ENCODE data around the gene SPTBN4. TPM values are rescaled to one million over a fixed set of nuclear protein-coding genes. Genes with fewer than 3 reads are reported as not detected.

The SPTBN4 gene
- total and polyA plus RNA-seq, 2 of the 4 experiments (the other 2 are of a cell fraction): 0.72 to 0.91 TPM

- Histone ChIP-seq H3K23ac (ENCODE audit: low read depth, low read length) (no peak overlapping the region), H2BK15ac (ENCODE audit: low read depth, low read length) (peak overlapping the region; percentile 86; the same call in 1 of the 3 replicates), H2AK5ac (ENCODE audit: low read depth, low read length) (peak overlapping the region; percentile 3; the same call in 1 of the 2 replicates), H3K27ac (ENCODE audit: insufficient read depth, low read length) (0 out of 2 replicates have a peak overlapping the region, but pooled peaks have one; percentile 0), H3K9ac (ENCODE audit: low read depth, low read length) (no peak overlapping the region), H4K5ac (ENCODE audit: low read depth, low read length) (peak overlapping the region; percentile 13; the same call in 1 of the 2 replicates), H3K9me1 (ENCODE audit: insufficient read depth, low read length) (peaks cover 12% of the 10 kb centered on the region), H4K20me1 (ENCODE audit: insufficient read depth, low read length) (peaks cover 3% of the 10 kb centered on the region; the same call in 1 of the 2 replicates), H4K8ac (ENCODE audit: low read depth in 2 of 2, low read length in 2 of 2) (no peak overlapping the region; a peak in 1 of 4 replicates), H3K18ac (ENCODE audit: low read depth, low read length) (peak overlapping the region; percentile 16; the same call in 1 of the 2 replicates), H2AFZ (replicated peaks; ENCODE audit: low read length, poor library complexity) (no peak overlapping the region), H3K56ac (ENCODE audit: extremely low read depth, insufficient read depth, low read length) (no peak overlapping the region), H3K36me3 (ENCODE audit: control insufficient read depth, insufficient read depth, low read length) (peaks cover 52% of the 10 kb centered on the region), H3K4ac (ENCODE audit: low read depth, low read length) (peak overlapping the region; percentile 9; the same call in 1 of the 2 replicates), H2BK5ac (ENCODE audit: low read depth, low read length, poor library complexity, severe bottlenecking) (no peak overlapping the region), H4K91ac (ENCODE audit: insufficient read depth, low read depth, low read length) (peak overlapping the region; percentile 11; the same call in 1 of the 2 replicates), H2AK9ac (replicated peaks; ENCODE audit: low read depth, low read length, poor library complexity) (no peak overlapping the region), H2BK20ac (ENCODE audit: low read depth, low read length) (peak overlapping the region; percentile 62; the same call in 1 of the 2 replicates), H3K27me3 (ENCODE audit: control insufficient read depth, insufficient read depth, low read length) (no peaks in the 10 kb centered on the region), H3K4me2 (ENCODE audit: low read depth, low read length) (no peak overlapping the region), H2BK120ac (ENCODE audit: low read depth, low read length) (no peak overlapping the region), H3K4me1 (ENCODE audit: control insufficient read depth, insufficient read depth, low read length) (peaks cover 12% of the 10 kb centered on the region; the same call in 1 of the 2 replicates), H3K14ac (replicated peaks; ENCODE audit: low read depth, low read length) (no peak overlapping the region; the same call in 1 of the 2 replicates), H3K79me1 (ENCODE audit: low read depth in 1 of 2, low read length in 2 of 2) (peaks cover 4 to 28% of the 10 kb centered on the region in 2 experiments), H3K4me3 (ENCODE audit: insufficient read depth, low read depth, low read length) (no peak overlapping the region), H3K9me3 (ENCODE audit: control insufficient read depth, insufficient read depth, low read length) (no peaks in the 10 kb centered on the region)
- ATAC-seq (ENCODE audit: low read depth): no peak
- 91% methylated on average over 9 of the region's 17 CpGs; no CpG with 5 or more reads in 1 of the 2 experiments for WGBS, 2 experiments (ENCODE audit: extremely low coverage in 2 of 2, insufficient read length in 1 of 2)
- dilution Hi-C loops (cut with HindIII; ENCODE audit: low sequenced_read_pairs, unreplicated experiment): no loop called here
- intact Hi-C loops (cut with micrococcal nuclease): no loop called here
- CTCF ChIA-PET: interaction anchor here (1.3 to 1.6 kb wide), 2 partner anchors 14 to 18 kb away, joined by 3 to 4 read pairs; no protein-coding TSS in a partner anchor
- POLR2A ChIA-PET (ENCODE audit: unreplicated experiment): interaction anchor here (0.6 kb wide), 1 partner anchor 331 kb away, joined by 3 read pairs; no protein-coding TSS in a partner anchor
- DNase-seq: no peak
- TF ChIP-seq CTCF (conservative IDR thresholded peaks at IDR 0.05; ENCODE audit: low read depth, low read length) (no peak), USF2 (IDR thresholded peaks at IDR 0.05; ENCODE audit: low read depth, low read length) (no peak), MAZ (IDR thresholded peaks at IDR 0.05; ENCODE audit: borderline replicate concordance, low read depth, low read length) (no peak), ELK1 (IDR thresholded peaks at IDR 0.05; ENCODE audit: borderline replicate concordance, low read depth, low read length) (no peak), CHD1 (IDR thresholded peaks at IDR 0.05; ENCODE audit: low read depth, low read length) (no peak), RAD21 (IDR thresholded peaks at IDR 0.05; ENCODE audit: low read length) (no peak), SMC3 (IDR thresholded peaks at IDR 0.05; ENCODE audit: low read depth, low read length) (no peak), POLR2A (IDR thresholded peaks at IDR 0.05; ENCODE audit: low read depth, low read length) (no peak), RFX5 (IDR thresholded peaks at IDR 0.05; ENCODE audit: low read depth, low read length) (no peak), MAFK (IDR thresholded peaks at IDR 0.05; ENCODE audit: low read depth, low read length) (no peak), BHLHE40 (IDR thresholded peaks at IDR 0.05; ENCODE audit: low read depth, low read length) (no peak), RCOR1 (IDR thresholded peaks at IDR 0.05; ENCODE audit: insufficient replicate concordance, low read length) (no peak), CEBPB (IDR thresholded peaks at IDR 0.05; ENCODE audit: low read depth, low read length) (no peak), NFE2L2 (IDR thresholded peaks at IDR 0.05; ENCODE audit: low read depth, low read length) (no peak), MXI1 (IDR thresholded peaks at IDR 0.05; ENCODE audit: borderline replicate concordance, low read depth, low read length) (no peak)
- in situ Hi-C loops (cut with MboI; ENCODE audit: low sequenced_read_pairs): no loop called here
- BruUV-seq (replicated peaks): no TSS peak
These were observed 150.1 kb downstream of the SPTBN4 start for GRCh38 chr19:40616941-40617340.
